Neural cell (in vitro differentiated cells): ENCODE data around the gene PAQR9. TPM values are rescaled to one million over a fixed set of nuclear protein-coding genes. Genes with fewer than 3 reads are reported as not detected.

Experiments used
- H2AFZ ChIP-seq: fragments of 200-600, 300-800 bp; sonication (generic), shearing (Covaris generic); 2 replicates; pipeline ENCODE4 v1.6.0; 2014; ENCODE audit warnings: low read depth, mild to moderate bottlenecking, antibody characterized with exemption, low read length, moderate library complexity
- H3F3A ChIP-seq: fragments of 200-600 bp; shearing (Covaris generic); 2 replicates; pipeline ENCODE4 v1.6.1; 2016; ENCODE audit warnings: mild to moderate bottlenecking, moderate library complexity, mixed read lengths, antibody characterized with exemption, low read length; ENCODE audit not compliant: insufficient read depth, poor library complexity, severe bottlenecking
- H3K27ac ChIP-seq: fragments of 200-600, 300-800 bp; sonication (generic), shearing (Covaris generic); 2 replicates; pipeline ENCODE4 v1.5.1; 2014; ENCODE audit warnings: mild to moderate bottlenecking, low read length, moderate library complexity
- H3K27me3 ChIP-seq: fragments of 300-800, 200-600 bp; sonication (generic), shearing (Covaris generic); 2 replicates; pipeline ENCODE4 v1.6.0; 2014; ENCODE audit warnings: mild to moderate bottlenecking, low read depth, low read length, moderate library complexity; ENCODE audit not compliant: insufficient read depth
- H3K36me3 ChIP-seq: fragments of 300-800, 200-600 bp; sonication (generic), shearing (Covaris generic); 2 replicates; pipeline ENCODE4 v1.5.1; 2014; ENCODE audit warnings: mild to moderate bottlenecking, antibody characterized with exemption, low read length, moderate library complexity; ENCODE audit not compliant: insufficient read depth
- H3K4me2 ChIP-seq: fragments of 300-800, 200-600 bp; sonication (generic), shearing (Covaris generic); 2 replicates; pipeline ENCODE4 v1.6.0; 2014; ENCODE audit warnings: mild to moderate bottlenecking, low read length
- H3K4me3 ChIP-seq: fragments of 300-800, 200-600 bp; sonication (generic), shearing (Covaris generic); 2 replicates; pipeline ENCODE4 v1.5.1; 2014; ENCODE audit warnings: mild to moderate bottlenecking, low read length, moderate library complexity
- H3K79me2 ChIP-seq: fragments of 200-600 bp; shearing (Covaris generic); replicated peaks from 2 replicates; pipeline ENCODE4 v1.6.0; 2014; ENCODE audit warnings: mild to moderate bottlenecking, low read length, moderate library complexity; ENCODE audit not compliant: insufficient read depth
- H3K9ac ChIP-seq: fragments of 300-800, 200-600 bp; sonication (generic), shearing (Covaris generic); 2 replicates; pipeline ENCODE4 v1.6.1; 2016; ENCODE audit warnings: mild to moderate bottlenecking, low read length, mixed read lengths
- H3K9me2 ChIP-seq: fragments of 200-600 bp; shearing (Covaris generic); 2 replicates; pipeline ENCODE4 v1.6.1; 2016; ENCODE audit warnings: mild to moderate bottlenecking, low read length, mixed read lengths; ENCODE audit not compliant: insufficient read depth
- H3K9me3 ChIP-seq: fragments of 200-600, 300-800 bp; sonication (generic), shearing (Covaris generic); 2 replicates; pipeline ENCODE4 v1.6.1; 2016; ENCODE audit warnings: mild to moderate bottlenecking, mixed run types, low read length, moderate library complexity, mixed read lengths
- H4K20me1 ChIP-seq: fragments of 200-600 bp; shearing (Covaris generic); 2 replicates; pipeline ENCODE4 v1.6.1; 2016; ENCODE audit warnings: mild to moderate bottlenecking, mixed run types; ENCODE audit not compliant: insufficient read depth
- CTCF ChIP-seq: fragments of 450-650 bp; IDR thresholded peaks from 2 replicates; pipeline ENCODE4 v1.5.1; 2014; ENCODE audit warnings: antibody characterized with exemption, mild to moderate bottlenecking, moderate library complexity; ENCODE audit not compliant: poor library complexity, severe bottlenecking
- EP300 ChIP-seq: fragments of 450-650 bp; conservative IDR thresholded peaks from 2 replicates; pipeline ENCODE4 v1.6.1; 2014; ENCODE audit warnings: antibody characterized with exemption, mild to moderate bottlenecking, moderate library complexity; ENCODE audit not compliant: poor library complexity, severe bottlenecking
- EZH2 ChIP-seq: fragments of 200-600, 300-800 bp; shearing (Covaris generic), sonication (generic); IDR thresholded peaks from 2 replicates; pipeline ENCODE4 v1.6.1; 2014; ENCODE audit warnings: antibody characterized with exemption, low read length, borderline replicate concordance, mild to moderate bottlenecking; ENCODE audit not compliant: insufficient read depth, poor library complexity, severe bottlenecking
- MXI1 ChIP-seq: fragments of 450-650 bp; conservative IDR thresholded peaks from 2 replicates; pipeline ENCODE4 v1.6.1; 2014; ENCODE audit warnings: antibody characterized with exemption, mild to moderate bottlenecking; ENCODE audit not compliant: poor library complexity, severe bottlenecking
- POLR2AphosphoS5 ChIP-seq: IDR thresholded peaks from 2 replicates; pipeline ENCODE4 v1.6.1; 2012
- RAD21 ChIP-seq: fragments of 450-650 bp; conservative IDR thresholded peaks from 2 replicates; pipeline ENCODE4 v1.6.1; 2014; ENCODE audit warnings: antibody characterized with exemption, mild to moderate bottlenecking, moderate library complexity
- REST ChIP-seq: IDR thresholded peaks from 2 replicates; pipeline ENCODE4 v1.6.1; 2012; ENCODE audit warnings: borderline replicate concordance
- SMC3 ChIP-seq: fragments of 450-650 bp; conservative IDR thresholded peaks from 2 replicates; pipeline ENCODE4 v1.6.1; 2014; ENCODE audit warnings: antibody characterized with exemption, mild to moderate bottlenecking, moderate library complexity; ENCODE audit not compliant: poor library complexity
- TAF1 ChIP-seq: IDR thresholded peaks from 2 replicates; pipeline ENCODE4 v1.6.1; 2012; ENCODE audit warnings: low read depth
- polyA plus RNA-seq: library from polyadenylated mRNA; depleted of rRNA; stranded (reverse); fragments of >200 nt; gene quantifications from 2 replicates; pipeline ENCODE4 v1.2.3, GENCODE V29; 2014

The PAQR9 gene
- polyA plus RNA-seq, 1 donor from 2014 or later: 0.24 TPM

- H3K4me2 ChIP-seq: no peak overlapping the region
- H3K36me3 ChIP-seq: peaks cover 5% of the 10 kb centered on the region
- no peak for TF ChIP-seq MXI1
- no peak for TF ChIP-seq SMC3
- TF ChIP-seq POLR2AphosphoS5: no peak
- no peak for TF ChIP-seq RAD21
- no peak for TF ChIP-seq EZH2
- no peak for TF ChIP-seq CTCF
- no peak for TF ChIP-seq REST
- no peak for TF ChIP-seq EP300
- no peak for TF ChIP-seq TAF1
These were observed 46.5 kb upstream of the PAQR9 start for GRCh38 chr3:143010024-143010423.

GRCh38 chr3:143004823-143005222 lies 41.3 kb upstream of the PAQR9 start:
- H3K79me2 ChIP-seq: peaks cover 81% of the 10 kb centered on the region
- no peak overlapping the region for H3K9ac ChIP-seq
- H4K20me1 ChIP-seq: no peaks in the 10 kb centered on the region
- no peaks in the 10 kb centered on the region for H3K27me3 ChIP-seq
- no peak for TF ChIP-seq MXI1
- no peak for TF ChIP-seq EP300
- TF ChIP-seq TAF1: no peak
- no peak for TF ChIP-seq SMC3
- TF ChIP-seq POLR2AphosphoS5: no peak
- no peak for TF ChIP-seq EZH2
- TF ChIP-seq RAD21: no peak
- no peak for TF ChIP-seq REST
- TF ChIP-seq CTCF: no peak
- no peak overlapping the region for H3K4me2 ChIP-seq
- no peak overlapping the region for H3K4me3 ChIP-seq
- H3F3A ChIP-seq: no peaks in the 10 kb centered on the region
- no peak overlapping the region for H3K27ac ChIP-seq
- no peaks in the 10 kb centered on the region for H3K36me3 ChIP-seq
- H2AFZ ChIP-seq: no peak overlapping the region
- H3K9me2 ChIP-seq: no peaks in the 10 kb centered on the region
- no peaks in the 10 kb centered on the region for H3K9me3 ChIP-seq

More at GRCh38 chr3:143010024-143010423, 46.5 kb upstream of the PAQR9 start:
- Histone ChIP-seq H4K20me1 (no peaks in the 10 kb centered on the region), H3K27me3 (no peaks in the 10 kb centered on the region), H3K4me3 (no peak overlapping the region), H3K9me3 (no peaks in the 10 kb centered on the region), H3K9me2 (no peaks in the 10 kb centered on the region), H3K79me2 (peaks cover 79% of the 10 kb centered on the region), H3K27ac (no peak overlapping the region), H3K9ac (no peak overlapping the region), H2AFZ (no peak overlapping the region), H3F3A (no peaks in the 10 kb centered on the region)
